GM18861 (cell line): ENCODE results near the gene SHOC1.
"Not testable (repeated sequence)": the region's sequence is repeated elsewhere in the genome, so short reads cannot be mapped to it uniquely, and the experiment has no call there.

Experiments
- ATAC-seq: cut with Tn5 transposase; IDR thresholded peaks from one replicate; pipeline ENCODE4 v1.9.1; 2021; ENCODE audit not compliant: unreplicated experiment

The SHOC1 gene

DNA sequence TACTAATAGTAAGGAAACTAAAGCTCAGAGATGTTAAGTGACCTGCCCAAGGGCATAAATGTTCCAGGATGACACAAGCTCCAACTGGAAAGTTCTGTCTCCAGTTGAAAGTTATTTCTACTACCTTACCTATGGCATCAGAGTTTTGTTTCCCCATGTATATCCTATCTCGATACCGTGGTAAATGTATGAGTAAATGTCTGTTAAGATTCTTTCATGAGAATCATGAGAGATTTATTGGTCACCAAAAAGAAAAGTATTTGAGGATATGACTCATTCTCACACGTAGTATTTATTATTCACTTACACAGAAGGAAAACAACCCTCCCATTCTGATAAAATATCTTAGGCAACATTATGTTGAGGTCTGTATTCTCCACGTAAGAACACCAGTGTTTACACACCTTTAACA lies 11.1 kb upstream of the SHOC1 start:
- ATAC-seq: no peak

DNA sequence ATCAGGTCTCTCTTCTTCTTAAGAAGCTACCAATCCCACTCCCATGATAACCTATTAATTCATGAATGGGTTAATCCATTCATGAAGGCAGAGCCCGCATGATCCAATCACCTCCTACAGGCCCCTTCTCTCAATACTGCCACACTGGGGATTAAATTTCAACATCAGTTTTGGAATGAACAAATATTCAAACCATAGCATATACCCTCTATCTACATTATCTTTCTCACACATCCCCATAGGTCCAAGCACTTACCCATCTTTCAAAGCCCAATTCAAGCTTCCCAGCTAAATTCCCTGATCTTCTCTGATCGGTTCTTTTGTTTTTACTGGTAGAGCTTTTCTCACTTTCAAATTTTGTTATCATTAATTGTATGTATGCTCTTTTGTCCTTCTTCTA lies 10.5 kb upstream of the SHOC1 start:
- no peak for ATAC-seq

DNA sequence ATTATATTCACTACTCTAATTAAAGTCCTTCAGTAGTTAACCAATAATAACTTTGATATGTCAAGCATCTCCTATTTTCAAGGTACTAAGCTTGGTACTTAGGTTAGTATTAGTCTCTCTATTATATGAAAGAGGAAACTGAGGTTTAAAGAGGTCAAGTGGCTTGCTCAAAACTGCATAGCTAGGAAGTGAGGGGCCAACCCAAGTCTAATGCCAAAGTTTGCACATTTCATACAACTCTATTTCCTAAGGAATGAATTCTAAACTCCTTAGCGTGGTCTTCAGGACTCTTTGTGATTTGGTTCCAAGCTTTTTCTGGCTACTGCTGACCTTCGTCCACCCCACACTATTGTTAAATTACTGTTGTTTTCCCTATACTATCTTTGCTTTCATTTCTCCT lies 9.9 kb upstream of the SHOC1 start:
- no peak for ATAC-seq

DNA sequence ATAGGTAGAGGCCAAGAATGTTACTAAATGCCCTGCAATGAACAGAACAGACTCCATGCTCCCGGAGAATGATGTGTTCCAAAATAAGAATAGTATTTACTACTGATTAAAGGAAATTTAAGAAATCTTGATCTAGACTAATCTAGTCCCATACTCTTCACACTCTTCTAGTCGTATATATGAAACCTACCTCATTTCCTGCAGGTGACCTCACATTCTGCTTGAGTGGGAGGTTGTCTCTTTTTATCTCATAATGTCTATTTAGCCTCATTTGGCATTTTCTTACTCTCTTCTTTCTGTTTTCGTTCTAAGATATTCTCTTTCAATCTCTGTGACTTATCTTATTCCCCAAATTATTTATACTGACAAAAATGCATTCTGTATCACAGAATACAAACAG lies 9.2 kb upstream of the SHOC1 start:
- ATAC-seq: no peak

DNA sequence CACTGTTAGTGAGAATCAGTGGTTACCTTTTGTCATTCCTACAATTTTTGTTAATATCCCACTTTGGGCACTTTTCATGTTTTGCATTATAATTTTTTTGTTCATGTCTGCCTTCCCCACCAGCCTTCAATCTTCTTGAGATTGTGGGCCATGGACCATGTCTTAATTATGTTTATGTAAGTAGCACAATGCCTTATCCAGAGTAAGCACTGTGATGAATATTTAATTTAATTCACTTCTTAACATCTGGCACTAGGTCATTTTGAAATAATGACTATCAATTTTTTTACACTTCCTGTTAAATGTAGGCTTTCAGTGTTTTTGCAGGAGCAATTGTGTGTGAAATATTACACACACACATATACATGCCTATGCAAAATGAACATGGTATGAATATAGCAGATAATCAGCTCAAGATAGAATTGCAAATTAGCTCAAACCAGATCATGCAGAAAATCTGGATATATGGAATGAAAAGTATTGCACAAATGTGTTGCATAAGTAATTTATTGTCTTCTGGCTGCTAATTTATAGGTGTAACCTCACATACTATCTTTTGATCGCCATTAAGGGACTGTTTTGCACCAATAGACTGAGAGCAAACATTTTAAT lies 5.3 kb upstream of the SHOC1 start:
- no peak for ATAC-seq

DNA sequence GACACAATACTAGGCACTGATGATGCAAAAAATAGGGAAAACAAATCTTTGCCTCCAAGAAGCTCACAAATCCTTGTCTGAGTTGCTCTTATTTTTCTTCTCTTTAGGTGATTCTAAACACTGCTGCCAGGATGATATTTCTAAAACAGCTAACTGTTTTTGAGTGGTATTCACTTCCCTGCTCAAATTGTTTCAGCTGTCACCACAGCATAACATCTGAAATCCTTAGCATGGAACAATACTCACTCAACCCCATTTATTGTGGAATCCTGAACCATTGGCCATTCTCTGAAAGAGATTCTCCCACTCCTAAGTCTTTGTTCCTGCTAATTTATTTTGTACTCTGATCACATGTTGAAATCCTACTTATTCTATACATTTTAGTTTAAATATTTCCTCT lies 4.8 kb upstream of the SHOC1 start:
- no peak for ATAC-seq

DNA sequence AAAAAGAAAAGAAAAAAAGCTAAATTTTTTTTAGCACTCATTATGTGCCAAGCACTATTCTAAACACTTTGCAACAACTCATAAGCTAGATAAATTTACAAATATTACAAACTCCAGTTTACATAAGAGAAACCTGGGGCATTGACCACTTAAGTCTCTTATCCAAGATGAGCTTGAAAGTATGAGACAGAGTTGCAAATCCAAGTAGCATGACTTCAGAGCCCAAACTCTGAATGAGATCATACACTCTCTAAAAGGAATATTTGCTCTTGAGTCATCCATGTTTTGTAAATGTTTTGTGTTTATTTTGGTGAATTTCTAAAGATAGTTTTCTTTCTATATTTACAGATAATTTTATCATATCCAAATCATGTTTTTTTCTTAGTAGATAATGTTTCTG lies 4.0 kb upstream of the SHOC1 start:
- no peak for ATAC-seq

DNA sequence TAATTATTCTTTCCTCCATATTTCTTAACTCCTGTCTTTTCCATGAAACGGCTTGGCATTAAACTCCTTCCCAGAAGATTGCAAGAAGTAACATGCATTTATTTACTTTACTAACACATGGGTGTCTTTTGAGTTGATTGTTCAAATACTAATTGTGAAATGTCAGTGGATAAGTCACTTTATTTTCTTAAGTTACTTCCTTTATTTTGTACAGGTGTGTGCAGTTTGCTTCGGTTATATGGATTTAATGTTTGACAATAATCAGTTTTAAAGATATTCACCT lies 761 bp upstream of the SHOC1 start:
- ATAC-seq: no peak

DNA sequence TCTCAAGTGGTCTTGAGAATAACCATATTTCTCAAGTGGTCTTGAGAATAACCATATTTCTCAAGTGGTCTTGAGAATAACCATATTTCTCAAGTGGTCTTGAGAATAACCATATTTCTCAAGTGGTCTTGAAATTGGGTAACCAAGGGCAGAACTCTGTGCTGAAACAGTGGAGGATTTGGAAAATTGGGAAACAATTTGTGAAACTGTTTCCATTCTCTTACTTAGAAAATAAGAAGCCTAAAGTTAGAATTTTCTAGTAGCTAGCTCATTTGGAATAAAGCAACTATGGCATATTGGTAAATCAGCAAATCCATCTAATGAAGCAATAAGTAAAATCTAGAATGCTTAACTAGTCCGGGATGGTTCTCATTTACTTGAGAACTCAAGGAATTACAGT lies 2.9 kb downstream of the SHOC1 start:
- not testable (repeated sequence) for ATAC-seq

DNA sequence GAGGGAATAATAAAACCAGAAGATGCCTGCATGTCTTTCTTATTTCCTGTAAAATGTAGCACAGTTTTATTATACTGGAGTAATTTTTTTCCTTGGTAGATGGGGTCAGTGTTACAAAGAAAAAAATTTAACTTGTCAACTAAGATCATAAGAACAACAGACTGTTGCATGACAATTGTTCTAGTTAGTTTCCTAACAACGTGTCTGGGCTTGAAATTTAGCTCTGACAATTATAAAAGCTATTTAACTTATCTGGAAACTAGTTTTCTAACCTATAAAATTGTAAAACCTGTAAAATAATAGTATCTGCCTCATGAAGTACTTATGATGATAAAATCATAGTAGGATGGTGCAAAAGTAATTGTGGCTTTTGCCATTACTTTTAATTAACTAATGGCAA lies 4.9 kb downstream of the SHOC1 start:
- ATAC-seq: no peak

DNA sequence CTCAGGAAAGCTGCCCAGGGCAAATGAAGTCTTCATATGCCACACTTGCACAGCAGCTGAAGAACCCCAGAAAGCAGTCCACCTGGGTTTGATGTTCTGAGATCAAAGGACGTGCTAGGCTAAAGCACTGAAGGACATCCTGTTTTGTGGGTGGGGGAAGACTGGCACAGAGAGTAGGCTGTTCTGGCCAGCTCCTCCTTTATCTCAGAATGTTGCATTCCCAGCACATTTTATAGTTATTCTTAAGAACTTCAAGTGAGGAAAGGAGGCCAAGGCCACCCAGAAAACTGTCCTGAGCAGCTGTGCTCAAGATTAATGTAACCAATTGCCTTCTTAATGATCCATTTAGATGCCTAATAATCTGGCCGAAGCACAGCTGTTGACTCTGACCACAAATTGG lies 10.9 kb downstream of the SHOC1 start:
- ATAC-seq: no peak

DNA sequence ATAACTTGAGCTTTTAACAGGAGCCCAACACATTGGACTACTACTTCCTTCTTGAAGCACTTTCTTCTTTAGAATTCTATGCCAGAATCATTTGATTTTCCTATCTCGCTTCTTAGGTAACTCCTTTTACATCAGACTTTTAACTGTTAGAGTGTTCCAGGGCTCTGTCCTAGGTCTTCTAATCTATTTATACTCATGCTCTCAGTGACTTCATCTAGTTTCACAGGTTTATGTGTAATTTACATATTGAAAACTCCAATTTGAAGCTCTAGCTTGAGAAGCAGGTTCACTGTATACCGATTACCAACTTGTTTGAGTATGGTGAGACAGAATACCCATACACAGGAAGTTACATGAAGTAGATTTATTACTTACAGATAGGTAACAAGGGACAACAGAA lies 11.3 kb downstream of the SHOC1 start:
- ATAC-seq: no peak

DNA sequence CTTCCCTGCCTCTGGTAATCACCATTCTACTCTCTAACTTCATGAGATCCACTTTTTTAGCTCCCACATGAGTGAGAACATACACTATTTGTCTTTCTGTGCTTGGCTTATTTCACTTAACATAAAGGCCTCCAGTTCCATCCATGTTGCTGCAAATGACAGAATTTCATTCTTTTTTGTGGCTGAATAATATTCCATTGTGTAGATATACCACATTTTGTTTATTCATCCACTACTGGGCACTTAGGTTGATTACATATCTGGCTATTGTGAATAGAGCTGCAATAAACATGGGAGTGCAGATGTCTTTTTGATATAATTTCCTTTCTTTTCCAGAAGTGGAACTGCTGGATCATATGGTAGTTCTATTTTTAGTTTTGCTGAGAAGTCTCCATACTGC lies 28.7 kb downstream of the SHOC1 start:
- no peak for ATAC-seq

DNA sequence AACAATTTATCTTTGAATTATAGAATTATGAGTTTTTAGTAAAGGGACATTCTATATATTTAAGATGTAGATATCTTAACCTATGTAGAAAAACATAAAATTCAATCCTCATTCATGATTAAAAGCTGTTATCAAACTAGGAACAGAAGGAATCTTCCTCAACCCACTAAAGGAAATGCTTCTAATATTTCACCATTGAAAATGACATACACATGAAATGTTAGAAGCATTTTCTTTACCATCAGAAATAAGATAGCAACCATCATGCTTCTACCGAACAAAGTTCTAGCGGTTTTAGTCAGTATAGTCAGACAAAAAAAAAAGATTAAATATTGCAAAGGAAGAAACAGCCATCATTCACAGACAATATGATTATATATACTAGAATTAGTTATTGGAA lies 32.2 kb downstream of the SHOC1 start:
- ATAC-seq: no peak

DNA sequence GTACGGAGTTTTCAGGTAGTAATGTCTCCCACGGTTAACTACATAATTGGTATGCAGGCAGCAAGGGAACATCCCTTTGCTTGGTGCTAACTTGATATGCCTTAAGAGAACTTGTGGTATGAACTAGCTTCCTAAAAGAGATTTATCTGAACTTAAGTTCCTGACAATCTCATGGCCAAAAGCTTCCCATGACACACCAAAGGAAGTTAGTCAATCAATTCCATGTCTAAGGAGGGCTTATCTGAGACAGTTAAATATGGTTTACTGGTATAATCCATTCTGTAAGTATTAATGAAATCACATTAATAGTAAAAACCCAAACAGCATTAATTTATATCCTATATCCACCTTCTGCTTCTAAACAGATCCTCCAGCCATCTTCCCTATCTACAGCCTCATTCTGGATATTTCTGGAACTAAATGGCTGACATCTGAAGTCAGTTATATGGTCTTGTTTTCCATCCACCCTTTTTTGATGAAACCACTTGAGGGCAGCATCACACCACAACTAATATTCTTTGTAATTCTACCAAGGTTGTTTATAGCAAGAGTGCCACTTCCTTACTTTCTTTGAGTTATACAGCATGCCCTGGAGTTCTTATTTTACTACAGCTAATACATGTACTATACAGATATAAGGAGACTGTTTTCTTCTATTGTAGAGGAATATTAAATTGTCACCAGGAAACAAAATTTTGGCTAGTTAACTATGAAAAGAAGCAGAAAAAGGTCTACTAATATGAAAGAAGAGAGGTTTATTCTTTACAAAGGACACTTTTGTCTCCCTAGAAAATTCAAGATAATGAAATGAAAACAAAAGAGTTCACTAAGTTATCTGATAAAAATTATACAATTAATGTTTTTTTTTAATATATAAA lies 34.7 kb downstream of the SHOC1 start:
- peak; percentile 68 for ATAC-seq

DNA sequence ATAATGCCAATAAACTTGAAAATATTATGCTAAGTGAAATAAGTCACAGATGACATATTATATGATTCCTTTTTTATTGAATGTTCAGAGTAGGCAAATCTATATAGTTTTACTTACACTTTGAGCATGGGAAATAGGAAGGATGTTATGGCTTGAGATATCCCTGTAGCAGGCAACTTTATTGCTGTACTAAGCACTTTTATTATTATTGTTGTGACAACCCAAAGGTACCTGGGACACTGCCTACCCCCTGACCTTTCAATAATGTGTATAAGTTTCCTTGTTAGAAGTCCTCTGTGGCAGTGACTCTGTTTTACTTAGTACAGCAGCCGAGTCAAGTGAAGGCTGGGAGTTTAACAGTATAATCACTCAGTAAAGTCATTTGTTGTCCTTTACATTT lies 39.9 kb downstream of the SHOC1 start:
- no peak for ATAC-seq

DNA sequence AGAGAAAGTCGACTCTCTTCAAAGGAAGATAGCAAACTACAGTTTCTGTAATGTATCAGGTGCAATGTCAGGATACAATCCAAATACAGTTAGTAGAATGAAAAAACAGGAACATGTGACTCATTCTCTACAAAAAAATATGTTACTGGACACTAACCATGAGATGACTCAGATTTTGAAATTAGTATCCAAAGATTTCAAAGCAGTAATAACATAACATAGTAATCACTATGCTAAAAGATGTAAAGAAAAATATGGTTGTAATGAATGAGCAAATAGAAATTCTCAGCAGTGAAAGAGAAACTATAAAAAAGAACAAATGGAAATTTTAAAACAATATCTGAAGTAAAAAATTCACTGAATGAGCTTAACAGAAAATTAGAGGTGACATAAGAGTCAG lies 42.3 kb downstream of the SHOC1 start:
- ATAC-seq: no peak
